ENCODE data around the gene ARPC5L. TPM values are rescaled to one million over a fixed set of nuclear protein-coding genes. Genes with fewer than 3 reads are reported as not detected.

Gene ARPC5L
- total and polyA plus RNA-seq, 2 of the 13 experiments (the other 11 are each of a cell fraction or from before 2014, with no cell fraction given): 29.9 to 33.8 TPM

DNA sequence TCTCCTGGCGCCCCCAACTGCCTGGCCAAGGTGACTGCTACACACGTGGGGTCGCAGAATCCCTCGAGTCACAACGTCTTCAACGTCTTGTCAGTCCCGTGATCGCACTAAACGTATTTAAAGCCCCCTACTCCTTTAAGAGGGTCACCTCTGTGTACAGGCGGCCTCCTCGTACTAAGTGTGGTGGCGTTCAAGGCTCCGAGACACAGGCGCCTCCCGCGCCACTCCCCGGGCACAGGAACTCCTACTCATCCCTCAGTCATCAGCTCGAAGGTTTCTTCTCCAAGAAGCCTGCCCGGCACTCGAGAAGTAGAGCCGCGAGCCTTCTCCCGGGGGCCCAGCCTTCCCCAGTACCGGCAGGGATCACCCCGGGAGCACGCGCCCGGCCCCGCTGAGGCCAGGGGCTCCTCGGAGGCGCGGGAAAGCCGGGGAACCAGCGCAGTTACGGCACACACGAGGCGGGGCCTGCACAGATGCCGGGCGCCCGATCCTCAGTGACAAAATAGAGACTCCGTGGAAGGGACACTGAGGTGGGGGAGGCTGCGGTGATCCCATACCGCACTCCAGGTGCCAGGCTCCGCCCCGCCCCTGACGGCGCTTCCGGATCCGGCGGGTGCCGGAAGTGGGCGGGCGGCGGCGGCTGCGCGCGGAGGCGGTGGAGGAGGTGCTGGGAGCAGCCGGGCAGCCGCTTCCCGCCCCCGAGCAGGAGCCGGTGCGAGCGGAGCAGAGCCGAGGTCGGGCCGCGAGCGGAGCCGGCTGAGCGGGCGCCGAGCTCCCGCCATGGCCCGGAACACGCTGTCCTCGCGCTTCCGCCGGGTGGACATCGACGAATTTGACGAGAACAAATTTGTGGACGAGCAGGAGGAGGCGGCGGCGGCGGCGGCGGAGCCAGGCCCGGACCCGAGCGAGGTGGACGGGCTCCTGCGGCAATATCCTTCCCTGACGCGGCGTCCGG, 6.9 kb downstream of the ARPC5L start (continued):
- TF ChIP-seq, protein P1, sequence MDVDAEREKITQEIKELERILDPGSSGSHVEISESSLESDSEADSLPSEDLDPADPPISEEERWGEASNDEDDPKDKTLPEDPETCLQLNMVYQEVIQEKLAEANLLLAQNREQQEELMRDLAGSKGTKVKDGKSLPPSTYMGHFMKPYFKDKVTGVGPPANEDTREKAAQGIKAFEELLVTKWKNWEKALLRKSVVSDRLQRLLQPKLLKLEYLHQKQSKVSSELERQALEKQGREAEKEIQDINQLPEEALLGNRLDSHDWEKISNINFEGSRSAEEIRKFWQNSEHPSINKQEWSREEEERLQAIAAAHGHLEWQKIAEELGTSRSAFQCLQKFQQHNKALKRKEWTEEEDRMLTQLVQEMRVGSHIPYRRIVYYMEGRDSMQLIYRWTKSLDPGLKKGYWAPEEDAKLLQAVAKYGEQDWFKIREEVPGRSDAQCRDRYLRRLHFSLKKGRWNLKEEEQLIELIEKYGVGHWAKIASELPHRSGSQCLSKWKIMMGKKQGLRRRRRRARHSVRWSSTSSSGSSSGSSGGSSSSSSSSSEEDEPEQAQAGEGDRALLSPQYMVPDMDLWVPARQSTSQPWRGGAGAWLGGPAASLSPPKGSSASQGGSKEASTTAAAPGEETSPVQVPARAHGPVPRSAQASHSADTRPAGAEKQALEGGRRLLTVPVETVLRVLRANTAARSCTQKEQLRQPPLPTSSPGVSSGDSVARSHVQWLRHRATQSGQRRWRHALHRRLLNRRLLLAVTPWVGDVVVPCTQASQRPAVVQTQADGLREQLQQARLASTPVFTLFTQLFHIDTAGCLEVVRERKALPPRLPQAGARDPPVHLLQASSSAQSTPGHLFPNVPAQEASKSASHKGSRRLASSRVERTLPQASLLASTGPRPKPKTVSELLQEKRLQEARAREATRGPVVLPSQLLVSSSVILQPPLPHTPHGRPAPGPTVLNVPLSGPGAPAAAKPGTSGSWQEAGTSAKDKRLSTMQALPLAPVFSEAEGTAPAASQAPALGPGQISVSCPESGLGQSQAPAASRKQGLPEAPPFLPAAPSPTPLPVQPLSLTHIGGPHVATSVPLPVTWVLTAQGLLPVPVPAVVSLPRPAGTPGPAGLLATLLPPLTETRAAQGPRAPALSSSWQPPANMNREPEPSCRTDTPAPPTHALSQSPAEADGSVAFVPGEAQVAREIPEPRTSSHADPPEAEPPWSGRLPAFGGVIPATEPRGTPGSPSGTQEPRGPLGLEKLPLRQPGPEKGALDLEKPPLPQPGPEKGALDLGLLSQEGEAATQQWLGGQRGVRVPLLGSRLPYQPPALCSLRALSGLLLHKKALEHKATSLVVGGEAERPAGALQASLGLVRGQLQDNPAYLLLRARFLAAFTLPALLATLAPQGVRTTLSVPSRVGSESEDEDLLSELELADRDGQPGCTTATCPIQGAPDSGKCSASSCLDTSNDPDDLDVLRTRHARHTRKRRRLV (CRISPR knock-in tag; IDR thresholded peaks at IDR 0.05): no peak
- TF ChIP-seq ZNF280B (CRISPR knock-in tag; IDR thresholded peaks at IDR 0.05; ENCODE audit: borderline replicate concordance) (no peak), XRCC5 (optimal IDR thresholded peaks at IDR 0.05; ENCODE audit: low read length) (no peak), EEA1 (CRISPR knock-in tag; IDR thresholded peaks at IDR 0.05; ENCODE audit: borderline replicate concordance) (no peak; the same call in 1 of the 2 replicates), ZBTB7A (CRISPR knock-in tag; IDR thresholded peaks at IDR 0.05) (peak; percentile 40; the same call in 1 of the 2 replicates), REL (CRISPR knock-in tag; conservative IDR thresholded peaks at IDR 0.05) (no peak), NAIF1 (CRISPR knock-in tag; IDR thresholded peaks at IDR 0.05; ENCODE audit: borderline replicate concordance) (no peak), MAFF (IDR thresholded peaks at IDR 0.05; ENCODE audit: low read depth, low read length) (no peak), ZNF660 (CRISPR knock-in tag; IDR thresholded peaks at IDR 0.05; ENCODE audit: borderline replicate concordance, low read depth) (no peak), RFXAP (CRISPR knock-in tag; IDR thresholded peaks at IDR 0.05; ENCODE audit: borderline replicate concordance) (no peak), CHD2 (IDR thresholded peaks at IDR 0.05; ENCODE audit: low read depth, low read length) (no peak)
- TF ChIP-seq, protein P2, sequence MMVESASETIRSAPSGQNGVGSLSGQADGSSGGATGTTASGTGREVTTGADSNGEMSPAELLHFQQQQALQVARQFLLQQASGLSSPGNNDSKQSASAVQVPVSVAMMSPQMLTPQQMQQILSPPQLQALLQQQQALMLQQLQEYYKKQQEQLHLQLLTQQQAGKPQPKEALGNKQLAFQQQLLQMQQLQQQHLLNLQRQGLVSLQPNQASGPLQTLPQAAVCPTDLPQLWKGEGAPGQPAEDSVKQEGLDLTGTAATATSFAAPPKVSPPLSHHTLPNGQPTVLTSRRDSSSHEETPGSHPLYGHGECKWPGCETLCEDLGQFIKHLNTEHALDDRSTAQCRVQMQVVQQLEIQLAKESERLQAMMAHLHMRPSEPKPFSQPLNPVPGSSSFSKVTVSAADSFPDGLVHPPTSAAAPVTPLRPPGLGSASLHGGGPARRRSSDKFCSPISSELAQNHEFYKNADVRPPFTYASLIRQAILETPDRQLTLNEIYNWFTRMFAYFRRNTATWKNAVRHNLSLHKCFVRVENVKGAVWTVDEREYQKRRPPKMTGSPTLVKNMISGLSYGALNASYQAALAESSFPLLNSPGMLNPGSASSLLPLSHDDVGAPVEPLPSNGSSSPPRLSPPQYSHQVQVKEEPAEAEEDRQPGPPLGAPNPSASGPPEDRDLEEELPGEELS (CRISPR knock-in tag; IDR thresholded peaks at IDR 0.05): no peak
- TF ChIP-seq, protein P3, sequence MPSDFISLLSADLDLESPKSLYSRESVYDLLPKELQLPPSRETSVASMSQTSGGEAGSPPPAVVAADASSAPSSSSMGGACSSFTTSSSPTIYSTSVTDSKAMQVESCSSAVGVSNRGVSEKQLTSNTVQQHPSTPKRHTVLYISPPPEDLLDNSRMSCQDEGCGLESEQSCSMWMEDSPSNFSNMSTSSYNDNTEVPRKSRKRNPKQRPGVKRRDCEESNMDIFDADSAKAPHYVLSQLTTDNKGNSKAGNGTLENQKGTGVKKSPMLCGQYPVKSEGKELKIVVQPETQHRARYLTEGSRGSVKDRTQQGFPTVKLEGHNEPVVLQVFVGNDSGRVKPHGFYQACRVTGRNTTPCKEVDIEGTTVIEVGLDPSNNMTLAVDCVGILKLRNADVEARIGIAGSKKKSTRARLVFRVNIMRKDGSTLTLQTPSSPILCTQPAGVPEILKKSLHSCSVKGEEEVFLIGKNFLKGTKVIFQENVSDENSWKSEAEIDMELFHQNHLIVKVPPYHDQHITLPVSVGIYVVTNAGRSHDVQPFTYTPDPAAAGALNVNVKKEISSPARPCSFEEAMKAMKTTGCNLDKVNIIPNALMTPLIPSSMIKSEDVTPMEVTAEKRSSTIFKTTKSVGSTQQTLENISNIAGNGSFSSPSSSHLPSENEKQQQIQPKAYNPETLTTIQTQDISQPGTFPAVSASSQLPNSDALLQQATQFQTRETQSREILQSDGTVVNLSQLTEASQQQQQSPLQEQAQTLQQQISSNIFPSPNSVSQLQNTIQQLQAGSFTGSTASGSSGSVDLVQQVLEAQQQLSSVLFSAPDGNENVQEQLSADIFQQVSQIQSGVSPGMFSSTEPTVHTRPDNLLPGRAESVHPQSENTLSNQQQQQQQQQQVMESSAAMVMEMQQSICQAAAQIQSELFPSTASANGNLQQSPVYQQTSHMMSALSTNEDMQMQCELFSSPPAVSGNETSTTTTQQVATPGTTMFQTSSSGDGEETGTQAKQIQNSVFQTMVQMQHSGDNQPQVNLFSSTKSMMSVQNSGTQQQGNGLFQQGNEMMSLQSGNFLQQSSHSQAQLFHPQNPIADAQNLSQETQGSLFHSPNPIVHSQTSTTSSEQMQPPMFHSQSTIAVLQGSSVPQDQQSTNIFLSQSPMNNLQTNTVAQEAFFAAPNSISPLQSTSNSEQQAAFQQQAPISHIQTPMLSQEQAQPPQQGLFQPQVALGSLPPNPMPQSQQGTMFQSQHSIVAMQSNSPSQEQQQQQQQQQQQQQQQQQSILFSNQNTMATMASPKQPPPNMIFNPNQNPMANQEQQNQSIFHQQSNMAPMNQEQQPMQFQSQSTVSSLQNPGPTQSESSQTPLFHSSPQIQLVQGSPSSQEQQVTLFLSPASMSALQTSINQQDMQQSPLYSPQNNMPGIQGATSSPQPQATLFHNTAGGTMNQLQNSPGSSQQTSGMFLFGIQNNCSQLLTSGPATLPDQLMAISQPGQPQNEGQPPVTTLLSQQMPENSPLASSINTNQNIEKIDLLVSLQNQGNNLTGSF (CRISPR knock-in tag; IDR thresholded peaks at IDR 0.05): peak; percentile 39; the same call in 1 of the 2 replicates
